GM12878 (cell line): Measurements from ENCODE around the gene POU6F2. TPM values are rescaled to one million over a fixed set of nuclear protein-coding genes. Genes with fewer than 3 reads are reported as not detected.

Source experiments
- ATAC-seq: fragments of 200-7000 bp; cut with Tn5 transposase; 3 replicates; pipeline ENCODE4 v1.9.1; 2020; ENCODE audit warnings: mild to moderate bottlenecking, moderate library complexity
- BruUV-seq: library from RNA; stranded (reverse); fragments of 400-500 nt; replicated peaks from 2 replicates; lab custom pipeline; 2021; lab: Mats Ljungman, UMichigan
- CTCF ChIA-PET: fragments of 300-600 bp; sonication (Branson Sonifier 250); formaldehyde crosslinking; extraction: SDS; loops from one replicate; lab custom pipeline; 2021; ENCODE audit warnings: inconsistent platforms; lab: Yijun Ruan, JAX
- POLR2A ChIA-PET: fragments of 350-600 bp; formaldehyde crosslinking; extraction: SDS; loops from one replicate; lab custom pipeline; 2021; ENCODE audit warnings: inconsistent platforms; lab: Charles Lee
- RAD21 ChIA-PET: fragments of 300-600 bp; sonication (Branson Sonifier 250); formaldehyde crosslinking; loops from one replicate; lab custom pipeline; 2023; ENCODE audit warnings: antibody characterized with exemption; ENCODE audit not compliant: unreplicated experiment; lab: Charles Lee
- SMC1A ChIA-PET: fragments of 300-600 bp; sonication (Branson Sonifier 250); formaldehyde crosslinking; loops from one replicate; lab custom pipeline; 2023; ENCODE audit not compliant: unreplicated experiment, uncharacterized antibody; lab: Charles Lee
- DNase-seq: peaks from one replicate; pipeline ENCODE4 v3.0.0-alpha.2; 2011; ENCODE audit warnings: low read depth, low spot score
- FAIRE-seq: peaks from 3 replicates; lab custom pipeline; 2011; peaks lifted over from hg19 to GRCh38; lab: Jason Lieb, UNC
- H2AFZ ChIP-seq: 2 replicates; pipeline ENCODE4 v1.6.0; 2011; ENCODE audit warnings: low read depth, low read length, control low read depth; ENCODE audit not compliant: control insufficient read depth
- H3K27ac ChIP-seq: 2 replicates; pipeline ENCODE4 v1.5.1; 2011; ENCODE audit warnings: control low read depth; ENCODE audit not compliant: control insufficient read depth, insufficient read depth
- H3K27me3 ChIP-seq, 2 experiments: replicated peaks in 1 of 2; 2 replicates each; pipeline versions ENCODE4 v1.6.0 to v1.6.1; 2011; ENCODE audit warnings: low read length in 1 of 2; ENCODE audit not compliant: control insufficient read depth in 2 of 2, insufficient read depth in 2 of 2
- H3K36me3 ChIP-seq, 2 experiments: 2 replicates each; pipeline ENCODE4 v1.5.1; 2011; ENCODE audit warnings: low read length in 1 of 2; ENCODE audit not compliant: control insufficient read depth in 2 of 2, insufficient read depth in 2 of 2
- H3K4me1 ChIP-seq: 2 replicates; pipeline ENCODE4 v1.6.1; 2011; ENCODE audit warnings: mild to moderate bottlenecking, low read length, moderate library complexity, mixed read lengths; ENCODE audit not compliant: control insufficient read depth, insufficient read depth
- H3K4me2 ChIP-seq: 2 replicates; pipeline ENCODE4 v1.6.0; 2011; ENCODE audit warnings: control low read depth; ENCODE audit not compliant: control insufficient read depth, insufficient read depth
- H3K4me3 ChIP-seq: fragments of 200-600 bp; sonication (generic); 2 replicates; pipeline ENCODE4 v1.5.1; 2016
- H3K79me2 ChIP-seq: 2 replicates; pipeline ENCODE4 v1.6.0; 2011; ENCODE audit warnings: low read length; ENCODE audit not compliant: control insufficient read depth, insufficient read depth
- H3K9ac ChIP-seq: 2 replicates; pipeline ENCODE4 v1.8.0; 2011; ENCODE audit warnings: low read length, control low read depth, mixed read lengths; ENCODE audit not compliant: control insufficient read depth, insufficient read depth
- H3K9me3 ChIP-seq: replicated peaks from 3 replicates; pipeline ENCODE4 v1.5.1; 2011; ENCODE audit warnings: mild to moderate bottlenecking, low read length; ENCODE audit not compliant: control insufficient read depth, insufficient read depth
- H4K20me1 ChIP-seq: 2 replicates; pipeline ENCODE4 v1.6.0; 2011; ENCODE audit not compliant: control insufficient read depth, insufficient read depth
- CBX3 ChIP-seq: fragments of 200-600 bp; sonication (generic); IDR thresholded peaks from 2 replicates; pipeline ENCODE4 v1.6.1; 2016; ENCODE audit warnings: low read depth, borderline replicate concordance
- SRF ChIP-seq, 2 experiments: IDR thresholded peaks; 2 replicates each; pipeline ENCODE4 v1.6.1; 2011; ENCODE audit warnings: low read depth in 2 of 2, low read length in 2 of 2, mild to moderate bottlenecking in 1 of 2, moderate library complexity in 1 of 2
- TAF1 ChIP-seq: IDR thresholded peaks from 2 replicates; pipeline ENCODE4 v1.6.1; 2011; ENCODE audit warnings: mild to moderate bottlenecking, low read depth, low read length, borderline replicate concordance
- WGBS: methylation state at CpG from one replicate; pipeline ENCODE4 v1.1.6; 2016; ENCODE audit warnings: low lambda C conversion rate; ENCODE audit not compliant: insufficient replicate concordance, insufficient coverage; ENCODE audit errors: missing lambda C conversion rate; 5-methylcytosine and 5-hydroxymethylcytosine counted together
- in situ Hi-C: fragments of 300-500 bp; cut with MboI; formaldehyde crosslinking; loops from 9 replicates; pipeline ENCODE4 v1.14.3; 2018; ENCODE audit warnings: mixed read lengths
- intact Hi-C: fragments of 100-400 bp; cut with micrococcal nuclease; formaldehyde crosslinking; loops from one replicate; pipeline ENCODE4 v1.14.2; 2022; ENCODE audit not compliant: unreplicated experiment
- polyA plus RNA-seq, 11 experiments: library from polyadenylated mRNA; depleted of rRNA in 4 of 11; unstranded in 6 of 11; stranded (reverse) in 5 of 11; fragments of >200 nt; fragmentation: Nextera tagmentation in 4 of 11; fragmentation: Illumina TruSeq in 1 of 11; extraction: Ambion mirVana in 4 of 11; extraction: Trizol in 1 of 11; gene quantifications; 1 replicate in 1 of 11; 2 replicates in 10 of 11; pipeline versions ENCODE4 v1.2.1 to v1.2.3, GENCODE V29; 2011 to 2016; ENCODE audit warnings: inconsistent platforms in 2 of 11, missing spikeins in 2 of 11, low read depth in 1 of 11
- total RNA-seq, 4 experiments: library from RNA; depleted of rRNA in 3 of 4; stranded (reverse); fragments of >200 nt in 3 of 4; fragmentation: Illumina TruSeq in 1 of 4; extraction: Trizol in 1 of 4; gene quantifications; 2 replicates each; pipeline versions ENCODE4 v1.2.1 to v1.2.3, GENCODE V29; 2013 to 2021
- TF ChIP-seq, protein P1 (sequence below): fragments of 450-650 bp; IDR thresholded peaks from 2 replicates; pipeline ENCODE4 v1.6.1; 2016; ENCODE audit warnings: mild to moderate bottlenecking
- TF ChIP-seq, protein P2 (sequence below): fragments of 450-650 bp; IDR thresholded peaks from 2 replicates; pipeline ENCODE4 v1.6.1; 2017; ENCODE audit warnings: low read depth, mild to moderate bottlenecking, moderate library complexity

POU6F2 gene
- total and polyA plus RNA-seq, 10 of the 15 experiments (the other 5 are each of a cell fraction or from before 2014, with no cell fraction given) = 0.10 TPM; not detected in 9

DNA sequence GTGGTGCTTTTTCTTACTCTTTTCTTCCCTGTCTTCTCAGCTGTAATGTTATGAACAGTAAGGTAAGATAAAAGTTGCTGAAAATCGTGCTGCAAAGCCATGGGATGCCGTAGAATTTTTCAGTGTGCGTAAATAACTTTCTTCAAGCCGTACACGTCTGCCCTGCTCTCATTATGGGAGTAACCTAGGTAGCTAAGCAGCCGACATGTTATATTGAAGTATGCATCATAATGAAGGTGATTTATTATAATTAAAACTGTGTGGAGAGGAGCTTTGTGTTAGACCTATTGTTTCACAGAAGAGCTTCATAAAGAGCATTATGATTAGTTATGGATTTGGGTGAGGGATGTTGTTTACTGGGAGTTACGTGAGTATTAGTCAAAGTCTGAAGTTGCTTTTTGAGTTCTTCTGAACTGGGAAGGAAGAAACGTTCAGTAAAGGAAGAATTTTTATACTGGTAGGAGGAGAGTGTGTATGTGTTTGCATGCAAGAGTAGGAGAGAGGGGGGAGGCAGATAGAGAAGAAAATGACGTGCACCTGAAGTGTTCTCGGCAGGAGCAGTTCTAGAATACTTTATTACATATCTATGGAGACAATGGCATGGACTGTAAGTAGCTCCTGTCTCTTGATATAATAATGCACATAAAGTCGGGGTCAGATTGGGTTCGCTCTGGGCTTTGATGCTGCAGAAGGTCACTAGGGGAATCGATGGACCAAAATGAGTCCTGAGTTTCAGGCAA lies 56.3 kb downstream of the POU6F2 start:
- ChIA-PET POLR2A (no interaction called here), RAD21 (no interaction called here), SMC1A (no interaction called here), CTCF (no interaction called here)
- DNase-seq (no peak), ATAC-seq (no peak), FAIRE-seq (no peak)
- in situ Hi-C loops (no loop called here), intact Hi-C loops (no loop called here)
- no peak overlapping the region for H3K9ac ChIP-seq
- BruUV-seq = no TSS peak
- H3K4me2 ChIP-seq = no peak overlapping the region
- H3K4me1 ChIP-seq = no peaks in the 10 kb centered on the region
- no peaks in the 10 kb centered on the region for H4K20me1 ChIP-seq
- TF ChIP-seq, protein P1, sequence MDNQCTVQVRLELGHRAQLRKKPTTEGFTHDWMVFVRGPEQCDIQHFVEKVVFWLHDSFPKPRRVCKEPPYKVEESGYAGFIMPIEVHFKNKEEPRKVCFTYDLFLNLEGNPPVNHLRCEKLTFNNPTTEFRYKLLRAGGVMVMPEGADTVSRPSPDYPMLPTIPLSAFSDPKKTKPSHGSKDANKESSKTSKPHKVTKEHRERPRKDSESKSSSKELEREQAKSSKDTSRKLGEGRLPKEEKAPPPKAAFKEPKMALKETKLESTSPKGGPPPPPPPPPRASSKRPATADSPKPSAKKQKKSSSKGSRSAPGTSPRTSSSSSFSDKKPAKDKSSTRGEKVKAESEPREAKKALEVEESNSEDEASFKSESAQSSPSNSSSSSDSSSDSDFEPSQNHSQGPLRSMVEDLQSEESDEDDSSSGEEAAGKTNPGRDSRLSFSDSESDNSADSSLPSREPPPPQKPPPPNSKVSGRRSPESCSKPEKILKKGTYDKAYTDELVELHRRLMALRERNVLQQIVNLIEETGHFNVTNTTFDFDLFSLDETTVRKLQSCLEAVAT = no peak
- TF ChIP-seq CBX3 (no peak), SRF (IDR thresholded peaks at IDR 0.05; ENCODE audit: low read depth in 2 of 2, low read length in 2 of 2) (no peak), TAF1 (no peak)
- TF ChIP-seq, protein P2, sequence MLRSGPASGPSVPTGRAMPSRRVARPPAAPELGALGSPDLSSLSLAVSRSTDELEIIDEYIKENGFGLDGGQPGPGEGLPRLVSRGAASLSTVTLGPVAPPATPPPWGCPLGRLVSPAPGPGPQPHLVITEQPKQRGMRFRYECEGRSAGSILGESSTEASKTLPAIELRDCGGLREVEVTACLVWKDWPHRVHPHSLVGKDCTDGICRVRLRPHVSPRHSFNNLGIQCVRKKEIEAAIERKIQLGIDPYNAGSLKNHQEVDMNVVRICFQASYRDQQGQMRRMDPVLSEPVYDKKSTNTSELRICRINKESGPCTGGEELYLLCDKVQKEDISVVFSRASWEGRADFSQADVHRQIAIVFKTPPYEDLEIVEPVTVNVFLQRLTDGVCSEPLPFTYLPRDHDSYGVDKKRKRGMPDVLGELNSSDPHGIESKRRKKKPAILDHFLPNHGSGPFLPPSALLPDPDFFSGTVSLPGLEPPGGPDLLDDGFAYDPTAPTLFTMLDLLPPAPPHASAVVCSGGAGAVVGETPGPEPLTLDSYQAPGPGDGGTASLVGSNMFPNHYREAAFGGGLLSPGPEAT = no peak
- H3K27ac ChIP-seq = no peak overlapping the region
- H3K4me3 ChIP-seq = no peak overlapping the region
- no peaks in the 10 kb centered on the region for H3K36me3 ChIP-seq
- H3K27me3 ChIP-seq = no peaks in the 10 kb centered on the region
- WGBS = 48% methylated on average over 13 of the region's 13 CpGs
- no peaks in the 10 kb centered on the region for H3K9me3 ChIP-seq
- no peaks in the 10 kb centered on the region for H3K79me2 ChIP-seq
- H2AFZ ChIP-seq = no peak overlapping the region
